NCI-H82 treated with DMSO at 0.1 percent for 48 hours (cell line): ENCODE measurements around the gene GABRE.

Source experiments
- DNase-seq: peaks from one replicate; lab custom pipeline; 2025; ENCODE audit not compliant: unreplicated experiment; lab: John Stamatoyannopoulos, UW

Gene GABRE, protein sequence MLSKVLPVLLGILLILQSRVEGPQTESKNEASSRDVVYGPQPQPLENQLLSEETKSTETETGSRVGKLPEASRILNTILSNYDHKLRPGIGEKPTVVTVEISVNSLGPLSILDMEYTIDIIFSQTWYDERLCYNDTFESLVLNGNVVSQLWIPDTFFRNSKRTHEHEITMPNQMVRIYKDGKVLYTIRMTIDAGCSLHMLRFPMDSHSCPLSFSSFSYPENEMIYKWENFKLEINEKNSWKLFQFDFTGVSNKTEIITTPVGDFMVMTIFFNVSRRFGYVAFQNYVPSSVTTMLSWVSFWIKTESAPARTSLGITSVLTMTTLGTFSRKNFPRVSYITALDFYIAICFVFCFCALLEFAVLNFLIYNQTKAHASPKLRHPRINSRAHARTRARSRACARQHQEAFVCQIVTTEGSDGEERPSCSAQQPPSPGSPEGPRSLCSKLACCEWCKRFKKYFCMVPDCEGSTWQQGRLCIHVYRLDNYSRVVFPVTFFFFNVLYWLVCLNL

DNA sequence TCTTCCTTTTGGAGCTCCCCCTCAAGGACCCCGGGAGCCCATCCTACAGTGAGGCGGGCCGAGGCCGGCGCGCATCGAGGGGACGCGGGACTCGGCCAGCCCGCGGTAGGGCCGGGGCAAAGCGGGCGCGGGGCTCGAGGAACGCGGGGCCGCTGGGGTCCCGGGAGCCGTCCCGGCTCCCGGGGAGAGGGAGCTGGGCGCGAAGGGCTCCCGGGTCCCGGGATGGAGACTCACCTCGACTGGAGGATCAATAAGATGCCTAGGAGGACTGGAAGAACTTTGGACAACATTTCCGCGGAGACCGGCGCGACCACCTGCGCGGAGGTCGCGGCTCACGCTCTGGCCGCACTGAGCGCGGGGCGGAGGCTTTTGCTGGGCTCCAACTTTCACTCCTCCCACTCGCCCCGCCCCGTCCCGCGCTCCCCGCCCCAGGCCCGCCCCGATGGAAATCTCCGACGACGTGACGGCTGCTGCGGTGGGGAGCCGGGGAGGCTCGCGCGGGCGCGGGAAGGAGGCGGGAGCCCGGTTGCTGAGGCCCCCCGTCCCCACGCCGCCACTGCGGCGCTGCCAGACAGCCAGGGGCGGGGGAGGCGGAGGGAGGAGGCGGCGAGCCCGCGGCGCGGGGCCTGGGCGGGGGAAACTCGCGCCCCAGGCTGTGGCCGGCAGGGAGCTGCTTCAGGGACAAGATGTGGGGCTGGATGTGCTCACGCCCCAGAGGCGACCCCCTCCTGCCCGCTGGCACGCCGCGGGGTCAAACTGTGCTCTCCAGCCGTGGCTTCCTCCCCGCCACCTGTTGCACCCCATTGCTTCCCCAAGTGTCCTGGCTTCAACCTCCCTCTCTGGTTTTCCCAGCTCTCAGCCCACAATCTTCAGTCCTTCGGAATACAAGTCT, at the start of gene GABRE:
Gene GABRE (minus strand): TSS at position 341 of the 892 bp plus-strand sequence. CDS start 51 bp downstream, at position 290.
- no peak for DNase-seq

GRCh38 chrX:152020888-152021287, 46.4 kb upstream of the GABRE start:
- no peak for DNase-seq

GRCh38 chrX:151999813-152000212, 25.3 kb upstream of the GABRE start:
- no peak for DNase-seq

GRCh38 chrX:151997539-151997938, 23.1 kb upstream of the GABRE start:
- no peak for DNase-seq

DNA sequence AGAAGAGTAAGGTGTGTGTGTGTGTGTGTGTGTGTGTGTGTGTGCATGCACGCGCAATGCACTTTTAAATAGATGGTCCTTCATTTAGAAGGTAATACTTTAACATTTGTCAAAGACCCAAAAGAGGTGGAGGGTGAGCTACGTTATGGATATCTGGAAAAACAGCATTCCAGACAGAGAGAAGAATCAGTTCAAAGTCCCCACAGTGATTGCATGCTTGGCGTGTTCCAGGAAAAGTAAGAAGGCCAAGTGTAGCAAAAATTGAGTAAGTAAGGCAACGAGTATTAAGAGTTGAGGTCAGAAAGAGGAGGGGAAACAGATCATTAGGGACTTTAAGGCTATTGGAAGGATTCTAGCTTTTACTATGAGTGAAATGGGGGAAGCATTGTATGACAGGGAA, 21.9 kb upstream of the GABRE start:
- DNase-seq = no peak

- DNase-seq = no peak
These were observed 20.0 kb upstream of the GABRE start for GRCh38 chrX:151994476-151994875.

DNA sequence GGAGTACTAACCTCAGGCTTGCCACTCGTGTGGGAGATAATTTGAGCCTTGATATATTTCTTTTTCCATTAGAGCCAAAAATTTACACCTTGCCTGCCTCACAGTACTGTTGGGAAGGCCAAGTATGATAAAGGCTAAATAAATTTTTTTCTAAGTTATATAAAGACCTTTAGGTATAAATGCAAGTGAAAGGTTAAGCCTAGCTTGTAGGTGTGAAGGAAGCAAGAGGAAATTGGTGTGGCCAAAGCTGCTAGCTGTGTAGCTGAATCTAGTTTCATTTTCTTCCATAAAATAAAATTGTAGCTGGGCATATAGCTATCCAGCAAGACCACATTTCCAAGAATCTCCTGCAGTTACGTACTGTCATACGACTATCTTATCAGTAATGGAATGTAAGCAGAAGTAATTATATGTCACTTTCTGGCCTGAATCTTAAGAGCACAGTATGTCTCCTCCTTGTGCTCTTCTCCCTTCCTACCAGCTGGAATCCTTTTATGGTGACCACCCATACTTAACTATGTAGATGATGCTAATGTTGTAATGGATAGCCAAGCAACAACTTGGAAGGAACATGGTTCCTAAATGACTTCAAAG, 14.3 kb upstream of the GABRE start:
- DNase-seq = no peak

- DNase-seq = no peak
These were observed 12.6 kb upstream of the GABRE start for GRCh38 chrX:151987108-151987507.

GRCh38 chrX:151985955-151986354, 11.5 kb upstream of the GABRE start:
- no peak for DNase-seq

DNA sequence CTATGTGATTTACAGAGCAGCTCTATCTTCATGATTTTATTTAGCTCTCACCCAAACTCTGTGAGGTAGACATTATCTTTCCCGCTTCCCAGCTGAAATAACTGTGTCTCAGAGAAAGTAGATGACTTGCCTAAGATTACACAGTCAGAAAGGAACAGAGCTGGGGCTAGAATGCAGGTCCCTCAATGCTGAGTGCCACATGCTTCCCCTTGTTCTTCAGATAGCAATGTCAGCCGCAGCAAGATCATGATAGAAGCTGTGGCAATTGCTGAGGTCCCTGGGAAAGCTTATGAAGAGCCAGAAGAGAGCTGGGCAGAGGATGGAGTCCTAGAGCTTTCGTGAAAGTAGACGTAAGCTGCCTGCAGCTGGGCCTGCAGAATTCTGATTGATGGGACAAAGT, 11.1 kb upstream of the GABRE start:
- DNase-seq = no peak

- no peak for DNase-seq
These were observed 10.4 kb upstream of the GABRE start for GRCh38 chrX:151984902-151985301.

DNA sequence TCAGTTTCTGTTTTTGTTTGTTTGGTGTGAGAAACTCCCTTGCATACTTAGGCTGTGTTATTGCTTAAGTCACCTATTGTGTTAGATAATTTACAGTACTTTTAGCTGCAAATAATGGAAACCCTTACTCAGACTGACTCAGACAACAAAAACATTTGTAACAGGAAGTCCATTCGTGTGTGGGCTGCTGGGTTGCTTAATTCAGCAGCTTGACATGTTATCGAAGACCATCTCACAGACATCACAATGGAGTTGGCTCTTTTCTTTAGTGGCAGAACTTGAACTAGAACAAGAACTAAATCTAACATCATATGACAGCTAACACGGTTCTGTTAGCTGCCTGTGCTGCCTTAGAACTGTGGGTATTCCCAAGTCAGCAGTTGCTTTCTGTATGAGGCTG, 9.9 kb upstream of the GABRE start:
- no peak for DNase-seq

GRCh38 chrX:151983186-151983585, 8.7 kb upstream of the GABRE start:
- no peak for DNase-seq

DNA sequence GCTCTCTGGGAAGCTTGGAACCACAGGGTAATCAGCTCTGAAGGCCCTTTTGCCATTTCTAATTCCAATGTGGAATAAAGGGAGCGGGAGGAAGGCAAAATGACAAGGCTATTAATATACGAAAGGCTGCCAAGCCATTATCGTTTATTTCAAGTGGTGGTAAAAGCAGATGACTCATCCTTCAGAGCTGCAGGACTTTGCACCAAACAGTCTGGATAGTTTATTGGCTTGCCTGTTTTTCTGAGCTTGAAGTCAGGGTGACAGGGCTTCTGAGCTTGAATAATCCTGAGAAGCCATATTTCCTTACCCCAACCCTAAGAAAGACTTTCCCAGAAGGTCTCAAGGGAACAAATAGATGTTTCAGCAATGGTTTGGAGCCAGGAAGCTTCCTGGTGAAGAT, 7.7 kb upstream of the GABRE start:
- DNase-seq = no peak

GRCh38 chrX:151981129-151981528, 6.7 kb upstream of the GABRE start:
- no peak for DNase-seq

- DNase-seq = no peak
These were observed 3.4 kb upstream of the GABRE start for GRCh38 chrX:151977923-151978322.

GRCh38 chrX:151977009-151977408, 2.5 kb upstream of the GABRE start:
- DNase-seq = no peak

GRCh38 chrX:151975736-151976275, 1.3 kb upstream of the GABRE start:
- no peak for DNase-seq

DNA sequence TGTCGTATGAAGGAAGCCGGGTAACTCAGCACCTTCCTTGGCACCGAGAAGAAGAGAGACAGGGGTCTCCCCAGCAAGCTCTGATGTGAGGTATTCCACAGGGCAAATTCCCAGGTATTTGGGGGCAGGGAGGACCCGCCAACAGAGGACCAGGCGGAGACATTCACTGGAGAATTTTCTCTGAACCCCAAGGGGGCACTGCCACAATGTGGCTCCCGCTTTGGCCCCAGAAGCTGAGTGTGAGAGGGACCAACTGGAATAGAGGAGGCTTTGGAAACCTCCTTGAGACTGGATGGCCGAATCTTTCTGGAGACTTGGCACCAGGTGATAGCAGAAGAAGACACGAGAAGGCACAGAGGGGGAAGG, 735 bp upstream of the GABRE start:
- no peak for DNase-seq

- no peak for DNase-seq
These were observed 583 bp downstream of the GABRE start for GRCh38 chrX:151973851-151974335.

DNA sequence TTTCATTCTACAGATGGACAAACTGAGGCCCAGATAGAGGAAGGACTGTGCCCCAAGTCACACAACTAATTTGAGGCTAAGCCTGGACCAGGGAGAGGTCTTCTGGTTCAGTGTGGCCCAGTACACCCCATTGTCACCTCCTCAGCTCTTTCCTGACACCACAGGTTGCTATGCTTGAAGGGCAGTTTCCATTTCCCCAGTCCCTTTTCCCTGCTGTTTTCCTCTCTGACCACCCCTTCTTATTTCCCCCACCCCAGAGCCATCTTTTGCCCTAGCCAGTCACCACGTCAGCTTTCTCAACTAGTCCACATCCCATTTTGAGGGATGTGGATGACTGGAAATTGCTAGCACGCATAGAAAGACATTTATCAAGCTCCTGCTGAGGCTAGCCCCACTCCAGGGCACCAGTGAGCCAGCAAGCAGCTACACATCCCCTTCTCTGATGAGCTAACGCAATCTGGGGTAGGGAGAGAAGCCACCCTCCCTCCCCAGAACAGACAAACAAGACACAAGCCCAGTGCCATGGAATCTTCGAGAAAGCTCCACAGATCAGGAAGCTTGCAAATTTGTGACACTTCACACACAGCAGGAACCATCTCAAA, 1.3 kb downstream of the GABRE start:
- DNase-seq = no peak
